ENCODE measurements around the gene INCENP.

Gene INCENP

GRCh38 chr11:62150887-62151736 is 27.3 kb downstream of the INCENP start:
- TF ChIP-seq POLR2AphosphoS5 (IDR thresholded peaks at IDR 0.05; ENCODE audit: low read depth, low read length) (no peak), TAF1 (IDR thresholded peaks at IDR 0.05; ENCODE audit: borderline replicate concordance, insufficient read depth, low read length) (no peak), SIN3A (IDR thresholded peaks at IDR 0.05; ENCODE audit: borderline replicate concordance, insufficient read depth, low read length) (no peak), REST (IDR thresholded peaks at IDR 0.05; ENCODE audit: insufficient read depth in 1 of 2, low read depth in 2 of 2, low read length in 2 of 2) (no peak), FOXP2 (optimal IDR thresholded peaks at IDR 0.05; ENCODE audit: borderline replicate concordance, extremely low read depth, extremely low read length, insufficient read depth) (no peak)

- no peak for TF ChIP-seq POLR2AphosphoS5 (IDR thresholded peaks at IDR 0.05; ENCODE audit: low read depth, low read length)
- no peak for TF ChIP-seq FOXP2 (optimal IDR thresholded peaks at IDR 0.05; ENCODE audit: borderline replicate concordance, extremely low read depth, extremely low read length, insufficient read depth)
- TF ChIP-seq TAF1 (IDR thresholded peaks at IDR 0.05; ENCODE audit: borderline replicate concordance, insufficient read depth, low read length), result no peak
- TF ChIP-seq SIN3A (IDR thresholded peaks at IDR 0.05; ENCODE audit: borderline replicate concordance, insufficient read depth, low read length), result no peak
- no peak for TF ChIP-seq REST (IDR thresholded peaks at IDR 0.05; ENCODE audit: insufficient read depth in 1 of 2, low read depth in 2 of 2, low read length in 2 of 2)
Measured at GRCh38 chr11:62151737-62152102, 27.9 kb downstream of the INCENP start.

- TF ChIP-seq REST (IDR thresholded peaks at IDR 0.05; ENCODE audit: insufficient read depth in 1 of 2, low read depth in 2 of 2, low read length in 2 of 2) (no peak), POLR2AphosphoS5 (IDR thresholded peaks at IDR 0.05; ENCODE audit: low read depth, low read length) (no peak), TAF1 (IDR thresholded peaks at IDR 0.05; ENCODE audit: borderline replicate concordance, insufficient read depth, low read length) (no peak), FOXP2 (optimal IDR thresholded peaks at IDR 0.05; ENCODE audit: borderline replicate concordance, extremely low read depth, extremely low read length, insufficient read depth) (no peak), SIN3A (IDR thresholded peaks at IDR 0.05; ENCODE audit: borderline replicate concordance, insufficient read depth, low read length) (no peak)
Measured at GRCh38 chr11:62152245-62153086, 28.7 kb downstream of the INCENP start.

- TF ChIP-seq FOXP2 (optimal IDR thresholded peaks at IDR 0.05; ENCODE audit: borderline replicate concordance, extremely low read depth, extremely low read length, insufficient read depth) (no peak), SIN3A (IDR thresholded peaks at IDR 0.05; ENCODE audit: borderline replicate concordance, insufficient read depth, low read length) (no peak), POLR2AphosphoS5 (IDR thresholded peaks at IDR 0.05; ENCODE audit: low read depth, low read length) (no peak), TAF1 (IDR thresholded peaks at IDR 0.05; ENCODE audit: borderline replicate concordance, insufficient read depth, low read length) (no peak), REST (IDR thresholded peaks at IDR 0.05; ENCODE audit: insufficient read depth in 1 of 2, low read depth in 2 of 2, low read length in 2 of 2) (no peak)
Measured at GRCh38 chr11:62153087-62153395, 29.2 kb downstream of the INCENP start.

Measured in PFSK-1 (cell line).